ENCODE data around the gene MYOZ3.

Gene MYOZ3

GRCh38 chr5:150632305-150633160 lies 28.5 kb upstream of the MYOZ3 start:
- in situ Hi-C loops (cut with HindIII; ENCODE audit: low sequenced_read_pairs): no loop called here
- TF ChIP-seq, protein P1, sequence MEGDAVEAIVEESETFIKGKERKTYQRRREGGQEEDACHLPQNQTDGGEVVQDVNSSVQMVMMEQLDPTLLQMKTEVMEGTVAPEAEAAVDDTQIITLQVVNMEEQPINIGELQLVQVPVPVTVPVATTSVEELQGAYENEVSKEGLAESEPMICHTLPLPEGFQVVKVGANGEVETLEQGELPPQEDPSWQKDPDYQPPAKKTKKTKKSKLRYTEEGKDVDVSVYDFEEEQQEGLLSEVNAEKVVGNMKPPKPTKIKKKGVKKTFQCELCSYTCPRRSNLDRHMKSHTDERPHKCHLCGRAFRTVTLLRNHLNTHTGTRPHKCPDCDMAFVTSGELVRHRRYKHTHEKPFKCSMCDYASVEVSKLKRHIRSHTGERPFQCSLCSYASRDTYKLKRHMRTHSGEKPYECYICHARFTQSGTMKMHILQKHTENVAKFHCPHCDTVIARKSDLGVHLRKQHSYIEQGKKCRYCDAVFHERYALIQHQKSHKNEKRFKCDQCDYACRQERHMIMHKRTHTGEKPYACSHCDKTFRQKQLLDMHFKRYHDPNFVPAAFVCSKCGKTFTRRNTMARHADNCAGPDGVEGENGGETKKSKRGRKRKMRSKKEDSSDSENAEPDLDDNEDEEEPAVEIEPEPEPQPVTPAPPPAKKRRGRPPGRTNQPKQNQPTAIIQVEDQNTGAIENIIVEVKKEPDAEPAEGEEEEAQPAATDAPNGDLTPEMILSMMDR (IDR thresholded peaks at IDR 0.05; ENCODE audit: low read depth, low read length, missing control alignments): no peak
- DNase-seq (ENCODE audit: low read depth): no peak
- H3K4me3 ChIP-seq (ENCODE audit: low read depth, low read length): no peak overlapping the region

DNA sequence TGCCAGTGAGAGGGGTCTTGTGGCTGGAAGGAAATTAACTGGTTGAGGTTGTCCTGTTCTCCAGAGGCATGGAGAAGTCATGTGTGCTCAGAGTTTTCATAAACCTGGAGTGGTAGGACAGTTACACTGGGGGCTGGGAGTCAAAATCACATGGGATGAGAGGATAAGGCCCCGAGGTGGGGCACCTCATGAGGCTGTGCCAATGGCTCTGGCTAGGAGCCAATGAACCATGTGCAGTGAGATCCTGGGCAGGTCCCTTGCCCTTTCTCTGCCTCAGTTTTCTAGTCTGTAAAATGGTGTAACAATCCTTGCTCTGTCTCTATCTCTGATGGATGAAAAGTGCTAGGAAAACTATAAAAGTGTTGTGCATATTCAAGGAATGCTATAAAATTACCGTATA lies 27.6 kb upstream of the MYOZ3 start:
- in situ Hi-C loops (cut with HindIII; ENCODE audit: low sequenced_read_pairs): no loop called here
- no peak overlapping the region for H3K4me3 ChIP-seq (ENCODE audit: low read depth, low read length)
- DNase-seq (ENCODE audit: low read depth): no peak
- TF ChIP-seq, protein P1 (IDR thresholded peaks at IDR 0.05; ENCODE audit: low read depth, low read length, missing control alignments): no peak

- DNase-seq (ENCODE audit: low read depth): no peak
- TF ChIP-seq, protein P1 (IDR thresholded peaks at IDR 0.05; ENCODE audit: low read depth, low read length, missing control alignments): no peak
- H3K4me3 ChIP-seq (ENCODE audit: low read depth, low read length): no peak overlapping the region
- in situ Hi-C loops (cut with HindIII; ENCODE audit: low sequenced_read_pairs): no loop called here
These were observed 24.4 kb upstream of the MYOZ3 start for GRCh38 chr5:150636391-150637244.

DNA sequence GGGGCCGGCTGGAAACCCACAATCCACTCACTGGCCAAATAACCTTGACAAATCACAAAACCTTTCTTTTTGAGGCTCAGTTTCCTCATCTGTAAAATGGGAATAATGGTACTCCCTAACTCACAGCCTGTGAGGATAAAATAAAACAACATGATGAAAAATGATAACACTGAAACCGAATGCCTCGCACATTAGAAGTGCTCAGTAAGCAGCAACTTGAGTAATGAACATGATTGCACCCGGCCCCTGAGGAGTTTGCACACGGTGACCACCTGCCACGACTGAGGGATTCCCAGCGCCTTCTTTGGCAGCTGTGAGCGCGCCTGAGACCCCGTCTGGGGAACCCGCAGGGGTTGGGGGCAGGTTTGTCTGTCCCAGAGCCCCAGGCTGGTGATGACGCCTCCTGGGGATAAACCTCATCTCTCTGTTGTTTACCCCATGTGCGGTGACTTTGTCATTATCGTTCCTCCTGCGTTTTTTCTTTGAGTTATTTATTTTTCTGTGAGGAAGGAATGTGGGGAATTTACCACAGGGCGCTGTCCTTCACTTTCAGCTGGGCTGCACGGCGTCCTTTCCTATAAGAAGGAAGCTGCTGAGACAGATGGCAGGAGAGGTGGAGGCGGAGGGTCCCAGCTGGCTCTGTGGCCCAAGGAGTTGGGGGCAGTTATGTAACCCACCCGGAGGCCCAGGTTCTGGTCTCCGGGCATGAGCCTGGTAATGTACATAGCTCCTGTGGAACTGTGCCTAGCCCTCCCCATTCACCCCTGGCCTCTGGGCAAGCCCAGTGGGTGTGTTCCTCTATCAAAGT lies 23.6 kb upstream of the MYOZ3 start:
- no peak overlapping the region for H3K4me3 ChIP-seq (ENCODE audit: low read depth, low read length)
- DNase-seq (ENCODE audit: low read depth): peak; percentile 84
- in situ Hi-C loops (cut with HindIII; ENCODE audit: low sequenced_read_pairs): no loop called here
- TF ChIP-seq, protein P1 (IDR thresholded peaks at IDR 0.05; ENCODE audit: low read depth, low read length, missing control alignments): no peak

GRCh38 chr5:150638053-150638444 lies 23.0 kb upstream of the MYOZ3 start:
- TF ChIP-seq, protein P1 (IDR thresholded peaks at IDR 0.05; ENCODE audit: low read depth, low read length, missing control alignments): no peak
- DNase-seq (ENCODE audit: low read depth): no peak
- in situ Hi-C loops (cut with HindIII; ENCODE audit: low sequenced_read_pairs): no loop called here
- H3K4me3 ChIP-seq (ENCODE audit: low read depth, low read length): no peak overlapping the region
